ENCODE measurements around the gene UBASH3A. TPM values are rescaled to one million over a fixed set of nuclear protein-coding genes. Genes with fewer than 3 reads are reported as not detected.

The UBASH3A gene
- total RNA-seq, 4 donors from 2014 or later = 0.40 TPM; not detected in 3

GRCh38 chr21:42388740-42389448 is 14.8 kb upstream of the UBASH3A start:
- Histone ChIP-seq H3K27ac (no peak overlapping the region), H3K9me3 (no peaks in the 10 kb centered on the region), H3K4me3 (no peak overlapping the region), H3K4me1 (no peaks in the 10 kb centered on the region), H3K36me3 (no peaks in the 10 kb centered on the region), H3K27me3 (peaks cover 76% of the 10 kb centered on the region)
- no peak for ATAC-seq
- no peak for TF ChIP-seq POLR2A (IDR thresholded peaks at IDR 0.05)
- no peak for TF ChIP-seq CTCF (IDR thresholded peaks at IDR 0.05)
- TF ChIP-seq POLR2AphosphoS5 (IDR thresholded peaks at IDR 0.05) = no peak
- TF ChIP-seq EP300 (IDR thresholded peaks at IDR 0.05) = no peak
- 40 to 57% methylated on average over 4 to 11 of the region's 20 CpGs for WGBS, 2 donors (ENCODE audit: low coverage in 1 of 2)

- H3K27ac ChIP-seq = no peak overlapping the region
- H3K9me3 ChIP-seq = no peaks in the 10 kb centered on the region
- peaks cover 78% of the 10 kb centered on the region for H3K27me3 ChIP-seq
- no peak for TF ChIP-seq POLR2A (IDR thresholded peaks at IDR 0.05)
- H3K36me3 ChIP-seq = no peaks in the 10 kb centered on the region
- no peak for ATAC-seq
- 64 to 74% methylated on average over 3 to 5 of the region's 6 CpGs for WGBS, 2 donors (ENCODE audit: low coverage in 1 of 2)
- no peaks in the 10 kb centered on the region for H3K4me1 ChIP-seq
- H3K4me3 ChIP-seq = no peak overlapping the region
Measured at GRCh38 chr21:42389449-42389835, 14.3 kb upstream of the UBASH3A start.

GRCh38 chr21:42390193-42390592 is 13.5 kb upstream of the UBASH3A start:
- 100% methylated on average over 1 of the region's 5 CpGs; no CpG with 5 or more reads in 1 of the 2 donors for WGBS, 2 donors (ENCODE audit: low coverage in 1 of 2)
- no peak for ATAC-seq
- no peak for TF ChIP-seq POLR2A (IDR thresholded peaks at IDR 0.05)
- TF ChIP-seq POLR2AphosphoS5 (IDR thresholded peaks at IDR 0.05) = no peak
- TF ChIP-seq EP300 (IDR thresholded peaks at IDR 0.05) = no peak
- TF ChIP-seq CTCF (IDR thresholded peaks at IDR 0.05) = no peak
- no peaks in the 10 kb centered on the region for H3K9me3 ChIP-seq
- H3K4me3 ChIP-seq = no peak overlapping the region
- no peak overlapping the region for H3K27ac ChIP-seq
- H3K4me1 ChIP-seq = no peaks in the 10 kb centered on the region
- peaks cover 84% of the 10 kb centered on the region for H3K27me3 ChIP-seq
- H3K36me3 ChIP-seq = no peaks in the 10 kb centered on the region

- no peaks in the 10 kb centered on the region for H3K4me1 ChIP-seq
- H3K4me3 ChIP-seq = no peak overlapping the region
- no peak for ATAC-seq
- TF ChIP-seq POLR2A (IDR thresholded peaks at IDR 0.05) (no peak), EP300 (IDR thresholded peaks at IDR 0.05) (no peak), POLR2AphosphoS5 (IDR thresholded peaks at IDR 0.05) (no peak), CTCF (IDR thresholded peaks at IDR 0.05) (no peak)
- peaks cover 80% of the 10 kb centered on the region for H3K27me3 ChIP-seq
- H3K27ac ChIP-seq = no peak overlapping the region
- WGBS, 2 donors (ENCODE audit: low coverage in 1 of 2) = 52% methylated on average over 2 of the region's 2 CpGs; no CpG with 5 or more reads in 1 of the 2 donors
- H3K9me3 ChIP-seq = no peaks in the 10 kb centered on the region
- H3K36me3 ChIP-seq = no peaks in the 10 kb centered on the region
Measured at GRCh38 chr21:42390696-42391095, 13.0 kb upstream of the UBASH3A start.

- H3K27me3 ChIP-seq = peaks cover 77% of the 10 kb centered on the region
- WGBS, 2 donors (ENCODE audit: low coverage in 1 of 2) = 61 to 83% methylated on average over 2 to 3 of the region's 5 CpGs
Measured at GRCh38 chr21:42391297-42391696, 12.4 kb upstream of the UBASH3A start.

More at GRCh38 chr21:42391297-42391696, 12.4 kb upstream of the UBASH3A start:
- Histone ChIP-seq H3K27ac (no peak overlapping the region), H3K4me3 (no peak overlapping the region), H3K4me1 (no peaks in the 10 kb centered on the region), H3K9me3 (no peaks in the 10 kb centered on the region), H3K36me3 (no peaks in the 10 kb centered on the region)
- no peak for ATAC-seq
- no peak for TF ChIP-seq EP300 (IDR thresholded peaks at IDR 0.05)
- no peak for TF ChIP-seq CTCF (IDR thresholded peaks at IDR 0.05)
- TF ChIP-seq POLR2A (IDR thresholded peaks at IDR 0.05) = no peak
- no peak for TF ChIP-seq POLR2AphosphoS5 (IDR thresholded peaks at IDR 0.05)
